GM18520 (cell line): ENCODE measurements around the gene FAM20C.
"Not testable (repeated sequence)": the region's sequence is repeated elsewhere in the genome, so short reads cannot be mapped to it uniquely, and the experiment has no call there.

Experiments used
- ATAC-seq: cut with Tn5 transposase; IDR thresholded peaks from one replicate; pipeline ENCODE4 v1.9.1; 2021; ENCODE audit not compliant: unreplicated experiment

The FAM20C gene

DNA sequence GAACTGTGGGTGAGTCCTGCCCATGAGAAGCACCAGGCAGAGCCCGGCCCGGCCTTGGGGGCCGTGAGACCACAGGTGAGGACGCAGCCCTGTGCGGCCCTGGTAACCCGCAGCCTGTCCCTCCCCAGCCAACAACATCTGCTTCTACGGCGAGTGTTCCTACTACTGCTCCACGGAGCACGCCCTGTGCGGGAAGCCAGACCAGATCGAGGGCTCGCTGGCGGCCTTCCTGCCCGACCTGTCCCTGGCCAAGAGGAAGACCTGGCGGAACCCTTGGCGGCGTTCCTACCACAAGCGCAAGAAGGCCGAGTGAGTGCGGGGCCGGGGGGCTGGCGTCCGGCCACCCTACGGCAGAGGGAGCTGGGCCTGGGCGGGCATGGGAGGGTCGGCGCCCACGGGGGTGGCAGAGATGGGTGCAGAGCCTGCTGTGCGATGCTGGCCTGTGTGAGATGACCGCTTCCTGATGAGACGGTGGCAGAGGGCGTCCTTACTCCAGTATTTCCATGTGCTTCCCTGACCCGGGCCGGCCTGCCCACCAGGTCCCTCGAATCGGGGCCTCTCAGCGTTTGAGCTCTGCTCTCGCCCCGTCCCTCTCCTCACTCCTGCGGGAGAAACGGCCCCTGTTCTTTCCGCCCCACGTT, 63.5 kb downstream of the FAM20C start:
- ATAC-seq: no peak

- no peak for ATAC-seq
Observed at GRCh38 chr7:256461-256940, 64.1 kb downstream of the FAM20C start.

GRCh38 chr7:256981-257646, 64.7 kb downstream of the FAM20C start:
- no peak for ATAC-seq

DNA sequence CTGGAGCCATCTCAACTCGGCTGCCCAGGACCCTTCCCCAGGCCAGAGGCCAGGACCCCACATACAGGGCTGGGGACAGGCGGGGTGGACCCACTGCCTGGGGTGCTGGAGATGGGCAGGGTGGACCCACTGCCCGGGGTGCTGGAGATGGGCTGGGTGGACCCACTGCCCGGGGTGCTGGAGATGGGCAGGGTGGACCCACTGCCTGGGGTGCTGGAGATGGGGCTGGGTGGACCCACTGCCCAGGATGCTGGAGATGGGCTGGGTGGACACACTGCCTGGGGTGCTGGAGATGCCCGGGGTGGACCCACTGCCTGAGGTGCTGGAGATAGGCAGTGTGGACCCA, 65.2 kb downstream of the FAM20C start:
- ATAC-seq: no peak

DNA sequence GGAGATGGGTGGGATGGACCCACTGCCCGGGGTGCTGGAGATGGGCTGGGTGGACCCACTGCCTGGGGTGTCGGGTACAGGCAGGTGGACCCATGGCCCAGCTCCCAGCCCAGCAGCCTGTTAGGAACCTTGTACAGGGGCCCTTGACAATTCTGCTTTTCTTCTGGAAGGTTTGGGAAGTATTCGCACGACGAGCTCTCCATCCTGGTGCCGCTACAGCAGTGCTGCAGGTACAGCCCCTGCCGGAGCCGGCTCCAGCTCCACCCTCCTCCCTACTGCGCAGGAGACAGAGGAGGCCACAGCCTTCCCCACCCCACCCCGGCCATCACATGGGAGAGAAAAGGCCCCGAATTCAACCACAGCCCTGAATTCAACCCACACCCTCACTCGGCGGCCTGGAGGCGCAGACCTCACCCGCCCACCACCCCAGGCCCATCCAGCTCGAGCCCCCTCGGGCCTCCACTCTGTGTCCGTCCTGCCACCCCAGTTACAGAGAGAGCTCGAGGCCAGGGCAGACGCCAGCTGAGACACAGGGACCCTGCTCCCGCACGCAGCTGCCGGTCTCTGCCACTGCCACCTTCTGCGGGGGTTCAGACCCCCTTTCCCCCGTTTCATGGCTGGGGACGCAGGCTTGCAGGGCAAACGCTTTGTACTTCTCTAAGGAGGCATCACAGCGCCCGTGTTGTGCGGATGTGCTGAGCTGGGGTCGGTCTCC, 66.3 kb downstream of the FAM20C start:
- no peak for ATAC-seq

DNA sequence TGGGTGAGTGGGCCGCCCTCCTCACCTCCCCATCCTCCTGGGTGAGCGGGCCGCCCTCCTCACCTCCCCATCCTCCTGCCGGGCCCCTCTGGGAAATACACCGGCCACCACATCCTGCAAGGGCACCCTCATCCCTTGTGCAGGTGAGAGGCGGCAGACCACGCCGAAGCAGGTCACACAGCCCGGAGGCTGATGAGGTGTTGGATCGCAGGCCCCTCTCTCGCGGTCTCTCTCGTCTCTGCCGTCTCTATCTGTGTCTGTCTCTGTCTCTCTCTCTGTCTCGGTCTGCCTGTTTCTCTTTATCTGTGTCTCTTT, 66.8 kb downstream of the FAM20C start:
- ATAC-seq: no peak

DNA sequence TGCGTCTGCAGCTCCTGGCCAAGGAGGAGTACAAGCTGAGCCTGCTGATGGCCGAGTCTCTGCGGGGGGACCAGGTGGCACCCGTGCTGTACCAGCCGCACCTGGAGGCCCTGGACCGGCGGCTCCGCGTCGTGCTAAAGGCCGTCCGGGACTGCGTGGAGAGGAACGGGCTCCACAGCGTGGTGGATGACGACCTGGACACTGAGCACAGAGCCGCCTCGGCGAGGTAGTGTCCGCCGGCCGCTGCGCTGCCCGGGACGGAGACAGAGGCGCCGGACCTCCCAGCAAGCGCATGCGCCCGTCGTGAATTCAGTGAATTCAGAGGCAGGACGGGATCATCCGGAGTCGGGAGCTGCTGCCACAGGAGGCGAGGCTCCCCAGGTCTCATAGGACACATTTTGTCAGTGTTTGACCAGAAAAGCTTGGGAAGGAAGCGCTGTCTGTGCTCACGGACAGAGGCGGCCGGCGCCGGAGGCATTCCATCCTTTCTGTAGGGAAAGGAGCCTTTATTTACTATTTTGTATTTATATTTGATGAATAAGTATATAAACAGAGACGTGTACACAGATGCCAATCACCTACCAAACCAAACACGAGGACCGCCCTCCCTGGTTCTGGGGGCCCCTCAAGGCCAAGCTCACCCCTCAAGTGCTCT, 67.5 kb downstream of the FAM20C start:
- no peak for ATAC-seq

- ATAC-seq: no peak
Observed at GRCh38 chr7:260441-261281, 68.3 kb downstream of the FAM20C start.

DNA sequence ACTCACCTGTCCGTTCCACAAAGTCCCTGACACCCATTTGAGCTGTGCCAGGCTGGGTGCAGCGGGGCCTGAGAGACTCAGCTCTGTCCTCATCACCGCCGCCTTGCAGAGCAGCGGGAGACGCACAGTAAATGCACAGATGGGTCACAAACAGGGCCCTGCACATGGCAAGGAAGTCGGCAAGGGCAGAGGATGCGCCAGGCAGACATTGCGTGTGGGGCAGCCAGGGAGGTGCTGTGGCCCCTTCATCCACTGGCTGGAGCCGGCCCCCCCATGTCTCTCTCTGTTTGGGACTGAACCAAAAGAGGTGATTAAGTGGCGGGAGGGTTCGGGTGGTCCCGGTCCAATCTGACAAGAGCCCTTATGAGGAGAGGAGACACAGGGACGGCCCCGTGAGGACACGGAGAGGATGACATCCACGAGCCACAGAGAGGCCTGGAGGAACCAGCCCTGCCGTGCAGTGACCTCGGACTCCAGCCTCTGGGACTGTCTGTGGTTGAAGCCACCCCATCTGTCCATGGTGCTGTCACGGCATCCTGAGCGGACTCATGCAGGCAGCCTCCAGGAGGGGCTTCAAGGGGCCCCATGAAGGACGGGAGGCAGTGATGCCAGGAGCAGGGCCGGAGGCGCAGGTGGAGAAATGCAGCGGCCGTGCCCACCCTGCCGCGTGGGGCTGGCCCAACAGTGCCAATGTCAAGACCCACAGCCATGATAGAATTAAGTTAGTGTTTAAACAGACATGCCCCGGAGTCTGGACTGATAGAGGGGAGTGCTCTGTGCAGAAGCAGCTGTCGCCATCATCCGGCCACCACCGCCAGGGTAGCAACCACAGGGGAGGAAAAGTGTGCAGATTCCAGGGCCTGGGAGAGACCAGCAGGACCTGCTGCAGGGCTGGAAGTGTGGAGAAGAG, 69.2 kb downstream of the FAM20C start:
- no peak for ATAC-seq

DNA sequence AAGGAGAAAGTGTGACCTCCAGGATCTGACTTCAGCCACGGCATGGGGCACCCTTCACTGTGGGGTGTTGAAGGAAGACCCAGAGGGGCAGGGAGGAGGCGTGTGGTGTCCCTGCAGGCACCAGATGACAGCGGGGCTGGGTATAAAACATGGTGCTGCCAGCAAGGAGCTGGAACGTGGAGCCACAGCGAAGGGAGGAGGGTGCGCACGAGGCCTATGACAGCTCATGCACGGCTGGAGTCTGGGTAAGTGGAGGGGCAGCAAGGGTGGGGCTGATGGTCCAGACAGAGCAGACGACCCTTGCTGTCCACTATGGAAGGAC, 69.8 kb downstream of the FAM20C start:
- ATAC-seq: no peak

DNA sequence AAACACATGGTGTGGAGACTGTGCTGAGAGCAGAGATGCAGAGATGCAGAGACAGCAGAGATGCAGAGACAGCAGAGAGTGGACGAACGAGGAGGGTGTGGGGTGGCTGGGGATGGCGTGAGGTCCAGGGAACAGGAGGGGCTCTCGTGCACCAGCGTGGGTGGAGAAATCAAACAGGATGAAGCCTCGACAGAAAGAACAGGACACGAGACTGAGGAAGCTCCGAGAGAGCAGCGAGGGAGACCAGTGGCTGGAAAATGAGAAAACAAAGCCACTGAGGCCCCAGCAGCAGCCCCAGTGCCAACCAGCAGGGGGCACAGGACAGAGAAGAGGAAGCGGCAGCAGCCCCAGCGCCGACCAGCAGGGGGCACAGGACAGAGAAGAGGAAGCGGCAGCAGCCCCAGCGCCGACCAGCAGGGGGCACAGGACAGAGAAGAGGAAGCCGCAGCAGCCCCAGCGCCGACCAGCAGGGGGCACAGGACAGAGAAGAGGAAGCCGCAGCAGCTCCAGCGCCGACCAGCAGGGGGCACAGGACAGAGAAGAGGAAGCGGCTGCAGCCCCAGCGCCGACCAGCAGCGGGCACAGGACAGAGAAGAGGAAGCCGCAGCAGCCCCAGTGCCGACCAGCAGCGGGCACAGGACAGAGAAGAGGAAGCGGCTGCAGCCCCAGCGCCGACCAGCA, 70.4 kb downstream of the FAM20C start:
- not testable (repeated sequence) for ATAC-seq

- ATAC-seq: not testable (repeated sequence)
Observed at GRCh38 chr7:263483-264351, 71.3 kb downstream of the FAM20C start.

GRCh38 chr7:264541-265191, 72.3 kb downstream of the FAM20C start:
- ATAC-seq: no peak

GRCh38 chr7:265192-265997, 73.0 kb downstream of the FAM20C start:
- no peak for ATAC-seq

GRCh38 chr7:265998-266850, 73.9 kb downstream of the FAM20C start:
- ATAC-seq: no peak
